K562 (cell line): ENCODE data around the gene MYO3B.

Source experiments
- CREM ChIP-seq: IDR thresholded peaks from 2 replicates; pipeline ENCODE4 v1.6.1; 2014; ENCODE audit warnings: antibody characterized with exemption, low read depth
- HCFC1 ChIP-seq: IDR thresholded peaks from 2 replicates; pipeline ENCODE4 v1.6.1; 2012; ENCODE audit warnings: low read depth, low read length, improper control_type of control experiment
- MYC ChIP-seq, 2 experiments: fragments of 250-450 bp in 1 of 2; sonication (Bioruptor Pico) in 1 of 2; IDR thresholded peaks; 2 replicates each; pipeline versions ENCODE4 v1.5.1 to v1.6.1; 2012 to 2021; ENCODE audit warnings: low read depth in 2 of 2, borderline replicate concordance in 1 of 2, improper control_type of control experiment in 1 of 2, low read length in 1 of 2, mild to moderate bottlenecking in 1 of 2, moderate library complexity in 1 of 2
- NR2F6 ChIP-seq: fragments of 450-650 bp; formaldehyde crosslinking; IDR thresholded peaks from 2 replicates; pipeline ENCODE4 v1.4.0; 2020; ENCODE audit warnings: mild to moderate bottlenecking
- POLR2A ChIP-seq: fragments of 450-650 bp; conservative IDR thresholded peaks from 2 replicates; pipeline ENCODE4 v1.6.1; 2016
- POU5F1 ChIP-seq: fragments of 150-350 bp; IDR thresholded peaks from 2 replicates; pipeline ENCODE4 v1.6.1; 2014; ENCODE audit warnings: borderline replicate concordance, low read length, low read depth, mild to moderate bottlenecking; ENCODE audit not compliant: partially characterized antibody
- TEAD4 ChIP-seq, 2 experiments: sonication (generic) in 1 of 2; formaldehyde crosslinking in 1 of 2; IDR thresholded peaks; 2 replicates each; pipeline versions ENCODE4 v1.6.1 to v1.8.0; 2012 to 2022; ENCODE audit warnings: borderline replicate concordance in 1 of 2, inconsistent platforms in 1 of 2, low read length in 1 of 2, mild to moderate bottlenecking in 1 of 2, missing genetic modification reagents in 1 of 2
- ZFP1 ChIP-seq: fragments of 450-650 bp; formaldehyde crosslinking; IDR thresholded peaks from 2 replicates; pipeline ENCODE4 v1.4.0; 2020; ENCODE audit warnings: mild to moderate bottlenecking, mixed read lengths
- ZNF263 ChIP-seq: sonication (generic); formaldehyde crosslinking; IDR thresholded peaks from 2 replicates; pipeline ENCODE4 v1.8.0; 2022; ENCODE audit warnings: mild to moderate bottlenecking, missing genetic modification reagents, borderline replicate concordance
- ZNF644 ChIP-seq: fragments of 200-800 bp; sonication (Bioruptor generic); IDR thresholded peaks from 2 replicates; pipeline ENCODE4 v1.6.1; 2016; ENCODE audit warnings: low read depth, missing genetic modification characterization, missing compliant biosample characterization
- TF ChIP-seq, protein P1 (sequence below): sonication (generic); formaldehyde crosslinking; IDR thresholded peaks from 2 replicates; pipeline ENCODE4 v1.8.0; 2022; ENCODE audit warnings: mild to moderate bottlenecking, low read depth, missing genetic modification reagents
- TF ChIP-seq, protein P2 (sequence below), 2 experiments: fragments of 200-800 bp in 1 of 2; sonication (Bioruptor generic) in 1 of 2; sonication (generic) in 1 of 2; formaldehyde crosslinking in 1 of 2; IDR thresholded peaks in 1 of 2; conservative IDR thresholded peaks in 1 of 2; 2 replicates each; pipeline versions ENCODE4 v1.5.0 to v1.6.1; 2016 to 2020; ENCODE audit warnings: missing compliant biosample characterization in 1 of 2, missing genetic modification characterization in 1 of 2, missing genetic modification reagents in 1 of 2
- TF ChIP-seq, protein P3 (sequence below): fragments of 250-450 bp; sonication (Bioruptor Pico); IDR thresholded peaks from 2 replicates; pipeline ENCODE4 v1.6.1; 2021; ENCODE audit warnings: mild to moderate bottlenecking

DNA sequence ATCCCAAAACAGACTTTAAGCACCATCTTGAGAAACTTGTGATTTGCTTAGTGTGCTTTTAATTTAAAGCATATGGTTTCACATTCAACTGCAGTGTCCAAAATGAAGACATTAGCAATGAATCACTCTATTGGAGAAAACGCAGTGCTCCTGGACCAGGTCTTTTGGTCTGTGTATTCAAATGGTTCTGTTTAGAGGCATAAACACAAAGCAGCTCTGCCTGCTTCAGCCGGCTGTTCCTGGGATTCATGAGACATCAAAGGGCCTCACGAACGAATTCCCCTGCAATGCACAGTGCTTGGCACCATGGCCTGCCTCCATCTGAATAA, 420.1 kb downstream of the MYO3B start:
- TF ChIP-seq CREM (no peak), HCFC1 (no peak), ZNF644 (no peak), TEAD4 (IDR thresholded peaks at IDR 0.05; ENCODE audit: low read length) (no peak), TEAD4 (CRISPR knock-in tag; IDR thresholded peaks at IDR 0.05; ENCODE audit: borderline replicate concordance) (no peak), ZNF263 (no peak), POLR2A (no peak), ZFP1 (CRISPR knock-in tag) (no peak), MYC (IDR thresholded peaks at IDR 0.05; ENCODE audit: low read depth, low read length) (no peak), MYC (CRISPR knock-in tag; IDR thresholded peaks at IDR 0.05; ENCODE audit: borderline replicate concordance, low read depth) (no peak), POU5F1 (no peak), NR2F6 (CRISPR knock-in tag) (no peak)
- TF ChIP-seq, protein P1, sequence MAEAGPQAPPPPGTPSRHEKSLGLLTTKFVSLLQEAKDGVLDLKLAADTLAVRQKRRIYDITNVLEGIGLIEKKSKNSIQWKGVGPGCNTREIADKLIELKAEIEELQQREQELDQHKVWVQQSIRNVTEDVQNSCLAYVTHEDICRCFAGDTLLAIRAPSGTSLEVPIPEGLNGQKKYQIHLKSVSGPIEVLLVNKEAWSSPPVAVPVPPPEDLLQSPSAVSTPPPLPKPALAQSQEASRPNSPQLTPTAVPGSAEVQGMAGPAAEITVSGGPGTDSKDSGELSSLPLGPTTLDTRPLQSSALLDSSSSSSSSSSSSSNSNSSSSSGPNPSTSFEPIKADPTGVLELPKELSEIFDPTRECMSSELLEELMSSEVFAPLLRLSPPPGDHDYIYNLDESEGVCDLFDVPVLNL (CRISPR knock-in tag): no peak
- TF ChIP-seq, protein P2, sequence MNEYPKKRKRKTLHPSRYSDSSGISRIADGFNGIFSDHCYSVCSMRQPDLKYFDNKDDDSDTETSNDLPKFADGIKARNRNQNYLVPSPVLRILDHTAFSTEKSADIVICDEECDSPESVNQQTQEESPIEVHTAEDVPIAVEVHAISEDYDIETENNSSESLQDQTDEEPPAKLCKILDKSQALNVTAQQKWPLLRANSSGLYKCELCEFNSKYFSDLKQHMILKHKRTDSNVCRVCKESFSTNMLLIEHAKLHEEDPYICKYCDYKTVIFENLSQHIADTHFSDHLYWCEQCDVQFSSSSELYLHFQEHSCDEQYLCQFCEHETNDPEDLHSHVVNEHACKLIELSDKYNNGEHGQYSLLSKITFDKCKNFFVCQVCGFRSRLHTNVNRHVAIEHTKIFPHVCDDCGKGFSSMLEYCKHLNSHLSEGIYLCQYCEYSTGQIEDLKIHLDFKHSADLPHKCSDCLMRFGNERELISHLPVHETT (CRISPR knock-in tag; conservative IDR thresholded peaks at IDR 0.05 in 1 of 2, IDR thresholded peaks at IDR 0.05 in 1 of 2): no peak
- TF ChIP-seq, protein P3, sequence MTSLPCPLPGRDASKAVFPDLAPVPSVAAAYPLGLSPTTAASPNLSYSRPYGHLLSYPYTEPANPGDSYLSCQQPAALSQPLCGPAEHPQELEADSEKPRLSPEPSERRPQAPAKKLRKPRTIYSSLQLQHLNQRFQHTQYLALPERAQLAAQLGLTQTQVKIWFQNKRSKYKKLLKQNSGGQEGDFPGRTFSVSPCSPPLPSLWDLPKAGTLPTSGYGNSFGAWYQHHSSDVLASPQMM (CRISPR knock-in tag): no peak
